HCEC 1CT (cell line): ENCODE results near the gene SETD3.

ENCODE experiments used
- DNase-seq: peaks from one replicate; pipeline ENCODE4 v3.0.0-alpha.2; 2017

SETD3 gene

GRCh38 chr14:99479906-99480869, at the start of gene SETD3:
Gene SETD3 (minus strand): TSS chr14:99480859. CDS start chr14:99465805, 15,054 bp downstream.
- peak; percentile 59 for DNase-seq

- no peak for DNase-seq
Measured at GRCh38 chr14:99529899-99530298, 49.2 kb upstream of the SETD3 start.

GRCh38 chr14:99527427-99528076, 46.9 kb upstream of the SETD3 start:
- DNase-seq, result no peak

- DNase-seq, result no peak
Measured at GRCh38 chr14:99527026-99527425, 46.4 kb upstream of the SETD3 start.

GRCh38 chr14:99525699-99526080, 45.0 kb upstream of the SETD3 start:
- no peak for DNase-seq

- peak; percentile 46 for DNase-seq
Measured at GRCh38 chr14:99524804-99525698, 44.4 kb upstream of the SETD3 start.

GRCh38 chr14:99524091-99524661, 43.5 kb upstream of the SETD3 start:
- no peak for DNase-seq

GRCh38 chr14:99523704-99524055, 43.0 kb upstream of the SETD3 start:
- no peak for DNase-seq

- no peak for DNase-seq
Measured at GRCh38 chr14:99522934-99523703, 42.5 kb upstream of the SETD3 start.

GRCh38 chr14:99522457-99522891, 41.8 kb upstream of the SETD3 start:
- peak; percentile 43 for DNase-seq

- no peak for DNase-seq
Measured at GRCh38 chr14:99522025-99522401, 41.4 kb upstream of the SETD3 start.

GRCh38 chr14:99521176-99522024, 40.7 kb upstream of the SETD3 start:
- no peak for DNase-seq

- DNase-seq, result no peak
Measured at GRCh38 chr14:99520571-99521081, 40.0 kb upstream of the SETD3 start.

GRCh38 chr14:99519931-99520421, 39.3 kb upstream of the SETD3 start:
- no peak for DNase-seq

- DNase-seq, result no peak
Measured at GRCh38 chr14:99519347-99519881, 38.8 kb upstream of the SETD3 start.

- peak; percentile 30 for DNase-seq
Measured at GRCh38 chr14:99518441-99519346, 38.0 kb upstream of the SETD3 start.

GRCh38 chr14:99517643-99518381, 37.2 kb upstream of the SETD3 start:
- DNase-seq, result no peak
